Stimulated activated CD8-positive, alpha-beta memory T cell treated with anti-CD3 and anti-CD28 coated beads, Interleukin-15, amount 100 ng/mL, for 48 hours (primary cell): ENCODE data around the gene TMEM231.

Experiments used
- DNase-seq, 2 donors: peaks; one replicate each; pipeline ENCODE4 v3.0.0-alpha.2; 2020; ENCODE audit warnings: low read depth in 2 of 2

TMEM231 gene

DNA sequence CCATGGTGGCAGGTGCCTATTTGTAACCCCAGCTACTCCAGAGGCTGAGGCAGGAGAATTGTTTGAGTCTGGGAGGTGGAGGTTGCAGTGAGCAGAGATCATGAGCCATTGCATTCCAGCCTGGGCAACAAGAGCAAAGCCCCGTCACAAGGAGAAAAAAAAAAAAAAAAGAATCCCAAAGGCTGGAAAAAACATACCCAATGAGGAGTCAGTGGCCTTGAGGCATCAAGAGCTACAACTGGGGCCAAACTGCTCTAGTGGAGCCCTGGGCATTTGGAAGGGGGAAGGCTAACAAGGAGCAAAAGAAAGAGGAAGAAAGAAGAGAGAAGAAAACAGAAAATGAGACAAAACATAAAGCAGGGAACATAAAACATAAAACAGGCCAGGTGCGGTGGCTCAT is 67.7 kb downstream of the TMEM231 start:
- no peak for DNase-seq
